IPS-15b (cell line): ENCODE measurements around the gene TTYH2.

Experiments used
- H3K27me3 ChIP-seq: one replicate; pipeline ENCODE4 v1.6.1; 2013; ENCODE audit warnings: low read length; ENCODE audit not compliant: control insufficient read depth, insufficient read depth
- H3K36me3 ChIP-seq: one replicate; pipeline ENCODE4 v1.6.1; 2013; ENCODE audit warnings: low read length; ENCODE audit not compliant: control insufficient read depth, insufficient read depth
- H3K4me1 ChIP-seq: one replicate; pipeline ENCODE4 v1.6.1; 2013; ENCODE audit warnings: mild to moderate bottlenecking, low read length; ENCODE audit not compliant: control insufficient read depth, insufficient read depth
- H3K4me3 ChIP-seq: one replicate; pipeline ENCODE4 v1.5.1; 2013; ENCODE audit warnings: low read depth, low read length
- H3K9ac ChIP-seq: one replicate; pipeline ENCODE4 v1.6.1; 2013; ENCODE audit warnings: low read depth, mild to moderate bottlenecking, low read length
- H3K9me3 ChIP-seq: one replicate; pipeline ENCODE4 v1.6.1; 2013; ENCODE audit warnings: mild to moderate bottlenecking, low read length; ENCODE audit not compliant: control insufficient read depth, insufficient read depth

TTYH2 gene

GRCh38 chr17:74244128-74244527, 30.8 kb downstream of the TTYH2 start:
- Histone ChIP-seq H3K4me1 (peaks cover 19% of the 10 kb centered on the region), H3K27me3 (no peaks in the 10 kb centered on the region), H3K36me3 (no peaks in the 10 kb centered on the region), H3K9ac (no peak overlapping the region), H3K9me3 (no peaks in the 10 kb centered on the region), H3K4me3 (no peak overlapping the region)

GRCh38 chr17:74244548-74244947, 31.2 kb downstream of the TTYH2 start:
- peaks cover 18% of the 10 kb centered on the region for H3K4me1 ChIP-seq
- no peaks in the 10 kb centered on the region for H3K36me3 ChIP-seq
- H3K9ac ChIP-seq: peak overlapping the region; percentile 41
- H3K9me3 ChIP-seq: no peaks in the 10 kb centered on the region
- H3K4me3 ChIP-seq: no peak overlapping the region
- no peaks in the 10 kb centered on the region for H3K27me3 ChIP-seq

- peaks cover 15% of the 10 kb centered on the region for H3K4me1 ChIP-seq
- H3K9me3 ChIP-seq: no peaks in the 10 kb centered on the region
- H3K27me3 ChIP-seq: no peaks in the 10 kb centered on the region
- peak overlapping the region; percentile 41 for H3K9ac ChIP-seq
- no peak overlapping the region for H3K4me3 ChIP-seq
- H3K36me3 ChIP-seq: no peaks in the 10 kb centered on the region
Observed at GRCh38 chr17:74245145-74245831, 31.9 kb downstream of the TTYH2 start.

GRCh38 chr17:74245871-74246270, 32.5 kb downstream of the TTYH2 start:
- no peaks in the 10 kb centered on the region for H3K27me3 ChIP-seq
- peaks cover 13% of the 10 kb centered on the region for H3K4me1 ChIP-seq
- H3K4me3 ChIP-seq: no peak overlapping the region
- peak overlapping the region; percentile 70 for H3K9ac ChIP-seq
- H3K36me3 ChIP-seq: no peaks in the 10 kb centered on the region
- H3K9me3 ChIP-seq: no peaks in the 10 kb centered on the region

GRCh38 chr17:74249590-74250270, 36.4 kb downstream of the TTYH2 start:
- Histone ChIP-seq H3K9ac (no peak overlapping the region), H3K27me3 (no peaks in the 10 kb centered on the region), H3K4me1 (peaks cover 12% of the 10 kb centered on the region), H3K9me3 (no peaks in the 10 kb centered on the region), H3K36me3 (peaks cover 5% of the 10 kb centered on the region), H3K4me3 (no peak overlapping the region)

GRCh38 chr17:74250324-74250995, 37.1 kb downstream of the TTYH2 start:
- Histone ChIP-seq H3K36me3 (peaks cover 5% of the 10 kb centered on the region), H3K9ac (no peak overlapping the region), H3K4me1 (peaks cover 6% of the 10 kb centered on the region), H3K4me3 (no peak overlapping the region), H3K27me3 (no peaks in the 10 kb centered on the region), H3K9me3 (no peaks in the 10 kb centered on the region)

GRCh38 chr17:74251051-74251450, 37.7 kb downstream of the TTYH2 start:
- peaks cover 4% of the 10 kb centered on the region for H3K4me1 ChIP-seq
- H3K36me3 ChIP-seq: peaks cover 5% of the 10 kb centered on the region
- no peaks in the 10 kb centered on the region for H3K27me3 ChIP-seq
- H3K4me3 ChIP-seq: no peak overlapping the region
- H3K9me3 ChIP-seq: no peaks in the 10 kb centered on the region
- no peak overlapping the region for H3K9ac ChIP-seq

GRCh38 chr17:74251569-74251968, 38.2 kb downstream of the TTYH2 start:
- no peaks in the 10 kb centered on the region for H3K9me3 ChIP-seq
- H3K36me3 ChIP-seq: peaks cover 5% of the 10 kb centered on the region
- no peaks in the 10 kb centered on the region for H3K27me3 ChIP-seq
- no peaks in the 10 kb centered on the region for H3K4me1 ChIP-seq
- H3K4me3 ChIP-seq: no peak overlapping the region
- H3K9ac ChIP-seq: no peak overlapping the region

GRCh38 chr17:74252211-74252610, 38.8 kb downstream of the TTYH2 start:
- H3K27me3 ChIP-seq: no peaks in the 10 kb centered on the region
- no peaks in the 10 kb centered on the region for H3K9me3 ChIP-seq
- H3K4me3 ChIP-seq: no peak overlapping the region
- no peaks in the 10 kb centered on the region for H3K4me1 ChIP-seq
- no peak overlapping the region for H3K9ac ChIP-seq
- peaks cover 5% of the 10 kb centered on the region for H3K36me3 ChIP-seq

GRCh38 chr17:74253036-74253435, 39.7 kb downstream of the TTYH2 start:
- H3K9me3 ChIP-seq: no peaks in the 10 kb centered on the region

GRCh38 chr17:74257311-74257710, 43.9 kb downstream of the TTYH2 start:
- Histone ChIP-seq H3K27me3 (no peaks in the 10 kb centered on the region), H3K9ac (no peak overlapping the region), H3K36me3 (peaks cover 5% of the 10 kb centered on the region), H3K9me3 (no peaks in the 10 kb centered on the region), H3K4me3 (no peak overlapping the region), H3K4me1 (peaks cover 10% of the 10 kb centered on the region)

More at GRCh38 chr17:74253036-74253435, 39.7 kb downstream of the TTYH2 start:
- H3K4me3 ChIP-seq: no peak overlapping the region
- H3K9ac ChIP-seq: no peak overlapping the region
- H3K27me3 ChIP-seq: no peaks in the 10 kb centered on the region
- H3K4me1 ChIP-seq: no peaks in the 10 kb centered on the region
- peaks cover 5% of the 10 kb centered on the region for H3K36me3 ChIP-seq
